Dedifferentiated amniotic fluid mesenchymal stem cell (primary cell): Measurements from ENCODE around the gene NUDT11.
"Not testable (repeated sequence)": the region's sequence is repeated elsewhere in the genome, so short reads cannot be mapped to it uniquely, and the experiment has no call there.

ENCODE experiments used
- DNase-seq: peaks from one replicate; pipeline ENCODE4 v3.0.0-alpha.2; 2016; ENCODE audit errors: extremely low spot score

The NUDT11 gene

GRCh38 chrX:51496501-51497291, at the start of gene NUDT11:
Gene NUDT11, minus strand, starts transcription at chrX:51496592. Its CDS starts 148 bp downstream, at chrX:51496444.
- peak; percentile 22 for DNase-seq

- no peak for DNase-seq
Measured at GRCh38 chrX:51520393-51520792, 24.0 kb upstream of the NUDT11 start.

- DNase-seq, result not testable (repeated sequence)
Measured at GRCh38 chrX:51519131-51519530, 22.7 kb upstream of the NUDT11 start.

- DNase-seq, result no peak
Measured at GRCh38 chrX:51507551-51507950, 11.2 kb upstream of the NUDT11 start.

GRCh38 chrX:51495701-51496488, 497 bp downstream of the NUDT11 start:
- DNase-seq, result not testable (repeated sequence)

GRCh38 chrX:51494409-51494808, 2.0 kb downstream of the NUDT11 start:
- no peak for DNase-seq

- DNase-seq, result no peak
Measured at GRCh38 chrX:51487960-51488267, 8.5 kb downstream of the NUDT11 start.

GRCh38 chrX:51484616-51485015, 11.8 kb downstream of the NUDT11 start:
- DNase-seq, result no peak

GRCh38 chrX:51482411-51482810, 14.0 kb downstream of the NUDT11 start:
- DNase-seq, result not testable (repeated sequence)

- DNase-seq, result no peak
Measured at GRCh38 chrX:51476930-51477329, 19.5 kb downstream of the NUDT11 start.

- DNase-seq, result no peak
Measured at GRCh38 chrX:51463322-51463721, 33.1 kb downstream of the NUDT11 start.

GRCh38 chrX:51461053-51462044, 35.0 kb downstream of the NUDT11 start:
- DNase-seq, result no peak

- no peak for DNase-seq
Measured at GRCh38 chrX:51459125-51459524, 37.3 kb downstream of the NUDT11 start.

- no peak for DNase-seq
Measured at GRCh38 chrX:51456814-51457213, 39.6 kb downstream of the NUDT11 start.

GRCh38 chrX:51456246-51456645, 40.1 kb downstream of the NUDT11 start:
- no peak for DNase-seq

GRCh38 chrX:51440365-51440764, 56.0 kb downstream of the NUDT11 start:
- DNase-seq, result no peak
